ENCODE data around the gene MMEL1. TPM values are rescaled to one million over a fixed set of nuclear protein-coding genes. Genes with fewer than 3 reads are reported as not detected.

The MMEL1 gene
- total and polyA plus RNA-seq, 2 donors from 2014 or later: 4.0 to 8.5 TPM

DNA sequence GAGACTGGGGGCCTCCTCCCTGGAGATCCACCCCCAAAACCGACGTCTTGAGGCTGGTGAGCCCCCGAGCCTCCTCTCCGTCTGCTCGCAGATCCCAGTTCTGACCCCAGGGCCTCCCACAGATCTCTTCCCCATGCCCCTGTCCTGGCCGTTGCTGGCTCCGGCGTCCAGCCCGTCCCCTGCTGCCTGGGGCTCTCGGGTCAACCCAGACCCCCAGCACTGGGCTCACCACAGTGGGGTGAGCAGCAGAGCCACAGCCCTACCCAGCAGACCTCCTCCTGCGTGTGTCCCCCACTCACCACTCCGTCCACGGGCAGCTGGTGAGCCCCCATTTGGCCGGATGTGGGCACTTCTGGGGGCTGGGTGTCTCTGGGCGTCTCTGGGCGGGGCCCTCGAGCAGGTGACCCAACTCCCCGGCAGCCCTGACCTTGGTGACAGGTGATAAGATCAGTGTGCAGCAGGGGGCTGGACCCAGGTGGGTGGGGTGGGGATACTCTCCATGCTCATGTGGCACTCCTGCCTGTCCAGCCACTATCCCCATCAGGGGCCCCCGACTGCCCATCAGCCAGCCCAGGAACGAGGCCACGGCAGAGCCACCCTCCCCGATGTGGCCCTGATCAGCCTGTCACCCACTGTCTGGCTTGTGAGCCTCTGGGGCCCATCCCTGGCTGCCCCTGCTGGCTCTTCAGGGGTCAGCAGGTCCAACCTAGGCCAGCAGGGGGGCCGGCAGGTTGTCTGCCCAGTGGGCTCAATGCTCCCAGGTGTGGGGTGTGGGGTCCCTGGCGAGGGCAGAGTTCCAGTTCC is 75.9 kb downstream of the MMEL1 start:
- peaks cover 0 to 25% (median 13%) of the 10 kb centered on the region in 3 donors for H3K4me1 ChIP-seq (ENCODE audit: control insufficient read depth in 2 of 3, insufficient read depth in 2 of 3, low read depth in 1 of 3, low read length in 3 of 3)
- FAIRE-seq (no peak), DNase-seq (peak in 1 of 5 donors; percentile 84)
- peak overlapping the region; percentile 28 to 87 (median 82) for H3K4me3 ChIP-seq (ENCODE audit: low read length in 3 of 3)
- H3K9me3 ChIP-seq (ENCODE audit: control insufficient read depth in 2 of 3, insufficient read depth in 1 of 3, low read length in 3 of 3): no peaks in the 10 kb centered on the region
- TF ChIP-seq, protein P1, sequence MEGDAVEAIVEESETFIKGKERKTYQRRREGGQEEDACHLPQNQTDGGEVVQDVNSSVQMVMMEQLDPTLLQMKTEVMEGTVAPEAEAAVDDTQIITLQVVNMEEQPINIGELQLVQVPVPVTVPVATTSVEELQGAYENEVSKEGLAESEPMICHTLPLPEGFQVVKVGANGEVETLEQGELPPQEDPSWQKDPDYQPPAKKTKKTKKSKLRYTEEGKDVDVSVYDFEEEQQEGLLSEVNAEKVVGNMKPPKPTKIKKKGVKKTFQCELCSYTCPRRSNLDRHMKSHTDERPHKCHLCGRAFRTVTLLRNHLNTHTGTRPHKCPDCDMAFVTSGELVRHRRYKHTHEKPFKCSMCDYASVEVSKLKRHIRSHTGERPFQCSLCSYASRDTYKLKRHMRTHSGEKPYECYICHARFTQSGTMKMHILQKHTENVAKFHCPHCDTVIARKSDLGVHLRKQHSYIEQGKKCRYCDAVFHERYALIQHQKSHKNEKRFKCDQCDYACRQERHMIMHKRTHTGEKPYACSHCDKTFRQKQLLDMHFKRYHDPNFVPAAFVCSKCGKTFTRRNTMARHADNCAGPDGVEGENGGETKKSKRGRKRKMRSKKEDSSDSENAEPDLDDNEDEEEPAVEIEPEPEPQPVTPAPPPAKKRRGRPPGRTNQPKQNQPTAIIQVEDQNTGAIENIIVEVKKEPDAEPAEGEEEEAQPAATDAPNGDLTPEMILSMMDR (IDR thresholded peaks at IDR 0.05; ENCODE audit: borderline replicate concordance, extremely low read depth, insufficient read depth): no peak
- no peaks in the 10 kb centered on the region for H3K36me3 ChIP-seq (ENCODE audit: control insufficient read depth in 2 of 3, insufficient read depth in 3 of 3, low read length in 3 of 3)
- intact Hi-C loops (cut with DNase I): no loop called here
- no peaks in the 10 kb centered on the region for H3K27me3 ChIP-seq (ENCODE audit: control insufficient read depth, insufficient read depth, low read length)
- H3K9ac ChIP-seq (ENCODE audit: low read length in 3 of 3): peak overlapping the region; percentile 18 to 94 (median 92)
- peak overlapping the region; percentile 92 to 94 for H3K27ac ChIP-seq (ENCODE audit: low read depth in 2 of 2, low read length in 2 of 2)

DNA sequence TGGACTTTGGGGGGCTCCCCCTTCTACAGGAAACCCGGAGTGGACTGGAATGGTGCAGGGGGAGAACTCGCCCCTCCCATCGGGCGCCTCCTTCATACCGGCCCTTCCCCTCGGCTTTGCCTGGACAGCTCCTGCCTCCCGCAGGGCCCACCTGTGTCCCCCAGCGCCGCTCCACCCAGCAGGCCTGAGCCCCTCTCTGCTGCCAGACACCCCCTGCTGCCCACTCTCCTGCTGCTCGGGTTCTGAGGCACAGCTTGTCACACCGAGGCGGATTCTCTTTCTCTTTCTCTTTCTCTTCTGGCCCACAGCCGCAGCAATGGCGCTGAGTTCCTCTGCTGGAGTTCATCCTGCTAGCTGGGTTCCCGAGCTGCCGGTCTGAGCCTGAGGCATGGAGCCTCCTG is 76.5 kb downstream of the MMEL1 start, which contains the start of gene TNFRSF14:
Gene TNFRSF14 (plus strand): TSS at position 95 of the 401 bp plus-strand sequence. CDS start 294 bp downstream, at position 389.
- H3K9me3 ChIP-seq (ENCODE audit: control insufficient read depth in 2 of 3, insufficient read depth in 1 of 3, low read length in 3 of 3): no peaks in the 10 kb centered on the region
- peak within 1 kb of the TSS; percentile 92 to 94 for H3K27ac ChIP-seq (ENCODE audit: low read depth in 2 of 2, low read length in 2 of 2)
- DNase-seq (peak in 3 of 5 donors; percentile 48 to 86 (median 70)), FAIRE-seq (no peak)
- no peaks in the 10 kb centered on the region for H3K27me3 ChIP-seq (ENCODE audit: control insufficient read depth, insufficient read depth, low read length)
- peak within 1 kb of the TSS; percentile 18 to 94 (median 92) for H3K9ac ChIP-seq (ENCODE audit: low read length in 3 of 3)
- intact Hi-C loops (cut with DNase I): no loop called here
- peaks cover 0 to 25% (median 13%) of the 10 kb centered on the region in 3 donors for H3K4me1 ChIP-seq (ENCODE audit: control insufficient read depth in 2 of 3, insufficient read depth in 2 of 3, low read depth in 1 of 3, low read length in 3 of 3)
- TF ChIP-seq, protein P1 (IDR thresholded peaks at IDR 0.05; ENCODE audit: borderline replicate concordance, extremely low read depth, insufficient read depth): no peak
- peak within 1 kb of the TSS; percentile 28 to 87 (median 82) for H3K4me3 ChIP-seq (ENCODE audit: low read length in 3 of 3)
- H3K36me3 ChIP-seq (ENCODE audit: control insufficient read depth in 2 of 3, insufficient read depth in 3 of 3, low read length in 3 of 3): no peaks in the 10 kb centered on the region

DNA sequence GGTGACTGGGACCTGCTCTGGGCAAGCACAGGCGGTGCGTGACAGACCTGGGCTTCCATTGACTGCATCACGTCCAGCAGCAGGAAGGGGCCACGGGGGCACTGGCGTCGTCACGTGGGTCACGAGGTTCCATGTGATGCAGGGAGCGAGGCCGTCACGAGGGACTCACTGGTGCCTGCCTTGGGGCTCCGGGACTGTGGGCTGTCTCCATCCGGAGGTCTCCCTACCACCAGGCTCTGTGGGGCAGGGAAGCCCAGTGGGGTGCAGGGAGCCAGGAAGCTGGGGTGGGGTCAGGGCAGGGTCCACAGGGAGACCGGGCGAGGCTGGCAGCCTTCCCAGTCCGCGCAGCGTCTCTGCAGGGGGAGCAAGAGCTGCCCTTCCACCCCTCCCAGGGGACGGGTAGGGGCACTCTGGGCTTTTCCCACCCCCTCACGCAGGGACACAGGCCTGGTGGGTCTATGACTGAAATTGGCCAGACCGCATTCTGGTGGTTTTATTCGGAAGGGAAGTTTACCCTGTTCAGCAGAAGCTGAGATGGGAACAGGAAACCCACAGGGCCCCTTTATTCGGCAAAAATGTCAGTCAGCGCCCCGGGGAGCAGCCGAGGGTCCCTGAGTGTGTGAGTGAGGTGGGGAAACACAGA is 77.1 kb downstream of the MMEL1 start:
- DNase-seq (peak in 3 of 5 donors; percentile 52 to 97 (median 71)), FAIRE-seq (no peak)
- Histone ChIP-seq H3K9me3 (ENCODE audit: control insufficient read depth in 2 of 3, insufficient read depth in 1 of 3, low read length in 3 of 3) (no peaks in the 10 kb centered on the region), H3K4me1 (ENCODE audit: control insufficient read depth in 2 of 3, insufficient read depth in 2 of 3, low read depth in 1 of 3, low read length in 3 of 3) (peaks cover 0 to 25% (median 13%) of the 10 kb centered on the region in 3 donors), H3K27ac (ENCODE audit: low read depth in 2 of 2, low read length in 2 of 2) (peak overlapping the region; percentile 92 to 94), H3K27me3 (ENCODE audit: control insufficient read depth, insufficient read depth, low read length) (no peaks in the 10 kb centered on the region), H3K4me3 (ENCODE audit: low read length in 3 of 3) (peak overlapping the region; percentile 28 to 87 (median 82)), H3K9ac (ENCODE audit: low read length in 3 of 3) (peak overlapping the region in 2 of 3 donors; percentile 92 to 94), H3K36me3 (ENCODE audit: control insufficient read depth in 2 of 3, insufficient read depth in 3 of 3, low read length in 3 of 3) (no peaks in the 10 kb centered on the region)
- TF ChIP-seq, protein P1 (IDR thresholded peaks at IDR 0.05; ENCODE audit: borderline replicate concordance, extremely low read depth, insufficient read depth): no peak
- intact Hi-C loops (cut with DNase I): no loop called here
